GM12878 (cell line): ENCODE results near the gene GABRB1. TPM values are rescaled to one million over a fixed set of nuclear protein-coding genes. Genes with fewer than 3 reads are reported as not detected.

Source experiments
- ATAC-seq: fragments of 200-7000 bp; cut with Tn5 transposase; 3 replicates; pipeline ENCODE4 v1.9.1; 2020; ENCODE audit warnings: mild to moderate bottlenecking, moderate library complexity
- BruUV-seq: library from RNA; stranded (reverse); fragments of 400-500 nt; replicated peaks from 2 replicates; lab custom pipeline; 2021; lab: Mats Ljungman, UMichigan
- CTCF ChIA-PET: fragments of 300-600 bp; sonication (Branson Sonifier 250); formaldehyde crosslinking; extraction: SDS; loops from one replicate; lab custom pipeline; 2021; ENCODE audit warnings: inconsistent platforms; lab: Yijun Ruan, JAX
- POLR2A ChIA-PET: fragments of 350-600 bp; formaldehyde crosslinking; extraction: SDS; loops from one replicate; lab custom pipeline; 2021; ENCODE audit warnings: inconsistent platforms; lab: Charles Lee
- RAD21 ChIA-PET: fragments of 300-600 bp; sonication (Branson Sonifier 250); formaldehyde crosslinking; loops from one replicate; lab custom pipeline; 2023; ENCODE audit warnings: antibody characterized with exemption; ENCODE audit not compliant: unreplicated experiment; lab: Charles Lee
- SMC1A ChIA-PET: fragments of 300-600 bp; sonication (Branson Sonifier 250); formaldehyde crosslinking; loops from one replicate; lab custom pipeline; 2023; ENCODE audit not compliant: unreplicated experiment, uncharacterized antibody; lab: Charles Lee
- DNase-seq: peaks from one replicate; pipeline ENCODE4 v3.0.0-alpha.2; 2011; ENCODE audit warnings: low read depth, low spot score
- FAIRE-seq: peaks from 3 replicates; lab custom pipeline; 2011; peaks lifted over from hg19 to GRCh38; lab: Jason Lieb, UNC
- H2AFZ ChIP-seq: 2 replicates; pipeline ENCODE4 v1.6.0; 2011; ENCODE audit warnings: low read depth, low read length, control low read depth; ENCODE audit not compliant: control insufficient read depth
- H3K27ac ChIP-seq: 2 replicates; pipeline ENCODE4 v1.5.1; 2011; ENCODE audit warnings: control low read depth; ENCODE audit not compliant: control insufficient read depth, insufficient read depth
- H3K27me3 ChIP-seq, 2 experiments: replicated peaks in 1 of 2; 2 replicates each; pipeline versions ENCODE4 v1.6.0 to v1.6.1; 2011; ENCODE audit warnings: low read length in 1 of 2; ENCODE audit not compliant: control insufficient read depth in 2 of 2, insufficient read depth in 2 of 2
- H3K36me3 ChIP-seq, 2 experiments: 2 replicates each; pipeline ENCODE4 v1.5.1; 2011; ENCODE audit warnings: low read length in 1 of 2; ENCODE audit not compliant: control insufficient read depth in 2 of 2, insufficient read depth in 2 of 2
- H3K4me1 ChIP-seq: 2 replicates; pipeline ENCODE4 v1.6.1; 2011; ENCODE audit warnings: mild to moderate bottlenecking, low read length, moderate library complexity, mixed read lengths; ENCODE audit not compliant: control insufficient read depth, insufficient read depth
- H3K4me2 ChIP-seq: 2 replicates; pipeline ENCODE4 v1.6.0; 2011; ENCODE audit warnings: control low read depth; ENCODE audit not compliant: control insufficient read depth, insufficient read depth
- H3K4me3 ChIP-seq: fragments of 200-600 bp; sonication (generic); 2 replicates; pipeline ENCODE4 v1.5.1; 2016
- H3K79me2 ChIP-seq: 2 replicates; pipeline ENCODE4 v1.6.0; 2011; ENCODE audit warnings: low read length; ENCODE audit not compliant: control insufficient read depth, insufficient read depth
- H3K9ac ChIP-seq: 2 replicates; pipeline ENCODE4 v1.8.0; 2011; ENCODE audit warnings: low read length, control low read depth, mixed read lengths; ENCODE audit not compliant: control insufficient read depth, insufficient read depth
- H3K9me3 ChIP-seq: replicated peaks from 3 replicates; pipeline ENCODE4 v1.5.1; 2011; ENCODE audit warnings: mild to moderate bottlenecking, low read length; ENCODE audit not compliant: control insufficient read depth, insufficient read depth
- H4K20me1 ChIP-seq: 2 replicates; pipeline ENCODE4 v1.6.0; 2011; ENCODE audit not compliant: control insufficient read depth, insufficient read depth
- BMI1 ChIP-seq: fragments of 450-650 bp; IDR thresholded peaks from 2 replicates; pipeline ENCODE4 v1.6.1; 2016; ENCODE audit warnings: mild to moderate bottlenecking, moderate library complexity, borderline replicate concordance
- EGR1 ChIP-seq, 2 experiments: IDR thresholded peaks; 1 replicate in 1 of 2; 2 replicates in 1 of 2; pipeline ENCODE4 v1.6.1; 2011 to 2012; ENCODE audit warnings: low read depth in 2 of 2, low read length in 2 of 2, borderline replicate concordance in 1 of 2, mild to moderate bottlenecking in 1 of 2, moderate library complexity in 1 of 2
- ETV6 ChIP-seq, 2 experiments: fragments of 450-650 bp in 1 of 2; IDR thresholded peaks in 1 of 2; conservative IDR thresholded peaks in 1 of 2; 2 replicates each; pipeline ENCODE4 v1.6.1; 2014; ENCODE audit warnings: antibody characterized with exemption in 1 of 2, borderline replicate concordance in 1 of 2, low read depth in 1 of 2, mild to moderate bottlenecking in 1 of 2, moderate library complexity in 1 of 2
- EZH2 ChIP-seq: IDR thresholded peaks from 2 replicates; pipeline ENCODE4 v1.6.1; 2012; ENCODE audit warnings: low read depth, mild to moderate bottlenecking, control low read depth, inconsistent platforms, low read length, borderline replicate concordance; ENCODE audit not compliant: control insufficient read depth
- FOS ChIP-seq: IDR thresholded peaks from 3 replicates; pipeline ENCODE4 v1.6.1; 2011; ENCODE audit warnings: borderline replicate concordance; ENCODE audit not compliant: insufficient read length; ENCODE audit errors: extremely low read depth
- MYB ChIP-seq: fragments of 150-350 bp; IDR thresholded peaks from 2 replicates; pipeline ENCODE4 v1.6.1; 2014; ENCODE audit warnings: mild to moderate bottlenecking, low read depth, low read length, borderline replicate concordance
- NFIC ChIP-seq: IDR thresholded peaks from 2 replicates; pipeline ENCODE4 v1.6.1; 2012; ENCODE audit warnings: low read depth, mild to moderate bottlenecking, inconsistent platforms, low read length, moderate library complexity
- POLR2A ChIP-seq: IDR thresholded peaks from 2 replicates; pipeline ENCODE4 v1.6.1; 2011; ENCODE audit warnings: low read depth, mild to moderate bottlenecking, low read length
- POU2F2 ChIP-seq: IDR thresholded peaks from 3 replicates; pipeline ENCODE4 v1.6.1; 2011; ENCODE audit warnings: low read depth, mild to moderate bottlenecking, low read length, borderline replicate concordance
- RAD21 ChIP-seq: IDR thresholded peaks from 2 replicates; pipeline ENCODE4 v1.6.1; 2011; ENCODE audit warnings: mild to moderate bottlenecking, low read depth, low read length, moderate library complexity; ENCODE audit not compliant: insufficient read depth
- SP1 ChIP-seq: IDR thresholded peaks from one replicate; pipeline ENCODE4 v1.6.1; 2011; ENCODE audit warnings: low read depth, low read length
- SREBF2 ChIP-seq: IDR thresholded peaks from 2 replicates; pipeline ENCODE4 v1.6.1; 2012; ENCODE audit warnings: mild to moderate bottlenecking, low read length
- USF1 ChIP-seq: IDR thresholded peaks from 2 replicates; pipeline ENCODE4 v1.6.1; 2011; ENCODE audit warnings: borderline replicate concordance, low read depth, mild to moderate bottlenecking, moderate library complexity, mixed read lengths, low read length; ENCODE audit not compliant: insufficient read depth; ENCODE audit errors: extremely low read length
- ZNF274 ChIP-seq: IDR thresholded peaks from one replicate; pipeline ENCODE4 v1.8.0; 2011; ENCODE audit not compliant: insufficient read length, insufficient read depth
- WGBS: methylation state at CpG from one replicate; pipeline ENCODE4 v1.1.6; 2016; ENCODE audit warnings: low lambda C conversion rate; ENCODE audit not compliant: insufficient replicate concordance, insufficient coverage; ENCODE audit errors: missing lambda C conversion rate; 5-methylcytosine and 5-hydroxymethylcytosine counted together
- in situ Hi-C: fragments of 300-500 bp; cut with MboI; formaldehyde crosslinking; loops from 9 replicates; pipeline ENCODE4 v1.14.3; 2018; ENCODE audit warnings: mixed read lengths
- intact Hi-C: fragments of 100-400 bp; cut with micrococcal nuclease; formaldehyde crosslinking; loops from one replicate; pipeline ENCODE4 v1.14.2; 2022; ENCODE audit not compliant: unreplicated experiment
- polyA plus RNA-seq, 11 experiments: library from polyadenylated mRNA; depleted of rRNA in 4 of 11; unstranded in 6 of 11; stranded (reverse) in 5 of 11; fragments of >200 nt; fragmentation: Nextera tagmentation in 4 of 11; fragmentation: Illumina TruSeq in 1 of 11; extraction: Ambion mirVana in 4 of 11; extraction: Trizol in 1 of 11; gene quantifications; 1 replicate in 1 of 11; 2 replicates in 10 of 11; pipeline versions ENCODE4 v1.2.1 to v1.2.3, GENCODE V29; 2011 to 2016; ENCODE audit warnings: inconsistent platforms in 2 of 11, missing spikeins in 2 of 11, low read depth in 1 of 11
- total RNA-seq, 4 experiments: library from RNA; depleted of rRNA in 3 of 4; stranded (reverse); fragments of >200 nt in 3 of 4; fragmentation: Illumina TruSeq in 1 of 4; extraction: Trizol in 1 of 4; gene quantifications; 2 replicates each; pipeline versions ENCODE4 v1.2.1 to v1.2.3, GENCODE V29; 2013 to 2021
- TF ChIP-seq, protein P1 (sequence below): fragments of 450-650 bp; IDR thresholded peaks from 2 replicates; pipeline ENCODE4 v1.6.1; 2018; ENCODE audit warnings: borderline replicate concordance, mild to moderate bottlenecking; ENCODE audit not compliant: partially characterized antibody
- TF ChIP-seq, protein P2 (sequence below): IDR thresholded peaks from 2 replicates; pipeline ENCODE4 v1.6.1; 2012; ENCODE audit warnings: mild to moderate bottlenecking, low read depth, low read length

The GABRB1 gene
- total and polyA plus RNA-seq, 10 of the 15 experiments (the other 5 are each of a cell fraction or from before 2014, with no cell fraction given): 0.13 to 0.92 TPM; not detected in 8

GRCh38 chr4:47355568-47355967, 324.2 kb downstream of the GABRB1 start:
- CTCF ChIA-PET: no interaction called here
- DNase-seq: no peak
- 100% methylated on average over 1 of the region's 1 CpG for WGBS
- Histone ChIP-seq H3K9me3 (no peaks in the 10 kb centered on the region), H3K4me2 (no peak overlapping the region), H3K4me3 (no peak overlapping the region), H4K20me1 (no peaks in the 10 kb centered on the region; the same call in 1 of the 2 replicates), H3K36me3 (no peaks in the 10 kb centered on the region), H3K79me2 (no peaks in the 10 kb centered on the region), H3K4me1 (no peaks in the 10 kb centered on the region), H2AFZ (no peak overlapping the region), H3K27me3 (0 out of 4 replicates have a peak, but pooled peaks cover 0 to 3% of the 10 kb centered on the region in 2 experiments), H3K9ac (no peak overlapping the region), H3K27ac (no peak overlapping the region)
- intact Hi-C loops: no loop called here
- POLR2A ChIA-PET: no interaction called here
- RAD21 ChIA-PET: no interaction called here
- in situ Hi-C loops: no loop called here
- no peak for ATAC-seq
- no peak for FAIRE-seq
- SMC1A ChIA-PET: no interaction called here
- BruUV-seq: no TSS peak
- TF ChIP-seq, protein P1, sequence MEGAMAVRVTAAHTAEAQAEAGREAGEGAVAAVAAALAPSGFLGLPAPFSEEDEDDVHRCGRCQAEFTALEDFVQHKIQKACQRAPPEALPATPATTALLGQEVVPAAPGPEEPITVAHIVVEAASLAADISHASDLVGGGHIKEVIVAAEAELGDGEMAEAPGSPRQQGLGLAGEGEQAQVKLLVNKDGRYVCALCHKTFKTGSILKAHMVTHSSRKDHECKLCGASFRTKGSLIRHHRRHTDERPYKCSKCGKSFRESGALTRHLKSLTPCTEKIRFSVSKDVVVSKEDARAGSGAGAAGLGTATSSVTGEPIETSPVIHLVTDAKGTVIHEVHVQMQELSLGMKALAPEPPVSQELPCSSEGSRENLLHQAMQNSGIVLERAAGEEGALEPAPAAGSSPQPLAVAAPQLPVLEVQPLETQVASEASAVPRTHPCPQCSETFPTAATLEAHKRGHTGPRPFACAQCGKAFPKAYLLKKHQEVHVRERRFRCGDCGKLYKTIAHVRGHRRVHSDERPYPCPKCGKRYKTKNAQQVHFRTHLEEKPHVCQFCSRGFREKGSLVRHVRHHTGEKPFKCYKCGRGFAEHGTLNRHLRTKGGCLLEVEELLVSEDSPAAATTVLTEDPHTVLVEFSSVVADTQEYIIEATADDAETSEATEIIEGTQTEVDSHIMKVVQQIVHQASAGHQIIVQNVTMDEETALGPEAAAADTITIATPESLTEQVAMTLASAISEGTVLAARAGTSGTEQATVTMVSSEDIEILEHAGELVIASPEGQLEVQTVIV: no peak
- TF ChIP-seq FOS (no peak), MYB (no peak), SREBF2 (no peak), POU2F2 (no peak), SP1 (no peak), RAD21 (no peak), EZH2 (no peak), POLR2A (no peak), ZNF274 (no peak), USF1 (no peak), NFIC (no peak), ETV6 (conservative IDR thresholded peaks at IDR 0.05 in 1 of 2, IDR thresholded peaks at IDR 0.05 in 1 of 2; ENCODE audit: borderline replicate concordance in 1 of 2, low read depth in 1 of 2) (no peak), BMI1 (no peak), EGR1 (IDR thresholded peaks at IDR 0.05; ENCODE audit: borderline replicate concordance in 1 of 2, low read depth in 2 of 2, low read length in 2 of 2) (no peak)
- TF ChIP-seq, protein P2, sequence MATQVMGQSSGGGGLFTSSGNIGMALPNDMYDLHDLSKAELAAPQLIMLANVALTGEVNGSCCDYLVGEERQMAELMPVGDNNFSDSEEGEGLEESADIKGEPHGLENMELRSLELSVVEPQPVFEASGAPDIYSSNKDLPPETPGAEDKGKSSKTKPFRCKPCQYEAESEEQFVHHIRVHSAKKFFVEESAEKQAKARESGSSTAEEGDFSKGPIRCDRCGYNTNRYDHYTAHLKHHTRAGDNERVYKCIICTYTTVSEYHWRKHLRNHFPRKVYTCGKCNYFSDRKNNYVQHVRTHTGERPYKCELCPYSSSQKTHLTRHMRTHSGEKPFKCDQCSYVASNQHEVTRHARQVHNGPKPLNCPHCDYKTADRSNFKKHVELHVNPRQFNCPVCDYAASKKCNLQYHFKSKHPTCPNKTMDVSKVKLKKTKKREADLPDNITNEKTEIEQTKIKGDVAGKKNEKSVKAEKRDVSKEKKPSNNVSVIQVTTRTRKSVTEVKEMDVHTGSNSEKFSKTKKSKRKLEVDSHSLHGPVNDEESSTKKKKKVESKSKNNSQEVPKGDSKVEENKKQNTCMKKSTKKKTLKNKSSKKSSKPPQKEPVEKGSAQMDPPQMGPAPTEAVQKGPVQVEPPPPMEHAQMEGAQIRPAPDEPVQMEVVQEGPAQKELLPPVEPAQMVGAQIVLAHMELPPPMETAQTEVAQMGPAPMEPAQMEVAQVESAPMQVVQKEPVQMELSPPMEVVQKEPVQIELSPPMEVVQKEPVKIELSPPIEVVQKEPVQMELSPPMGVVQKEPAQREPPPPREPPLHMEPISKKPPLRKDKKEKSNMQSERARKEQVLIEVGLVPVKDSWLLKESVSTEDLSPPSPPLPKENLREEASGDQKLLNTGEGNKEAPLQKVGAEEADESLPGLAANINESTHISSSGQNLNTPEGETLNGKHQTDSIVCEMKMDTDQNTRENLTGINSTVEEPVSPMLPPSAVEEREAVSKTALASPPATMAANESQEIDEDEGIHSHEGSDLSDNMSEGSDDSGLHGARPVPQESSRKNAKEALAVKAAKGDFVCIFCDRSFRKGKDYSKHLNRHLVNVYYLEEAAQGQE: no peak
